ENCODE data around the gene TTLL5. TPM values are rescaled to one million over a fixed set of nuclear protein-coding genes. Genes with fewer than 3 reads are reported as not detected.
A peak's percentile ranks its signal among the peaks of the same experiment; 100 is the strongest.

TTLL5 gene
- polyA plus RNA-seq, 1 experiment: 24.1 TPM

- DNase-seq (ENCODE audit: low read depth, low spot score): no peak
- no peaks in the 10 kb centered on the region; the same call in 1 of the 2 replicates for H3K9me3 ChIP-seq (ENCODE audit: control insufficient read depth, insufficient read depth, low read length)
- H3K27ac ChIP-seq (ENCODE audit: low read depth, low read length): no peak overlapping the region
- H3K27me3 ChIP-seq (ENCODE audit: control insufficient read depth, insufficient read depth, low read length): no peaks in the 10 kb centered on the region
- POLR2A ChIA-PET: no interaction called here
- H3K4me3 ChIP-seq (ENCODE audit: low read depth, low read length): peak overlapping the region; percentile 95
- no peak for TF ChIP-seq CTCF (IDR thresholded peaks at IDR 0.05; ENCODE audit: low read depth, low read length)
- CTCF ChIA-PET: interaction anchor here (0.6 to 1.8 kb wide), 5 partner anchors 8 to 246 kb away, joined by 3 to 27 read pairs (median 4); partner anchors contain the start of gene FLVCR2
Observed at GRCh38 chr14:75660238-75660629, 812 bp upstream of the TTLL5 start.

GRCh38 chr14:75661499-75661814 lies 411 bp downstream of the TTLL5 start:
- Histone ChIP-seq H3K9me3 (ENCODE audit: control insufficient read depth, insufficient read depth, low read length) (no peaks in the 10 kb centered on the region; the same call in 1 of the 2 replicates), H3K27ac (ENCODE audit: low read depth, low read length) (peak overlapping the region; percentile 58), H3K27me3 (ENCODE audit: control insufficient read depth, insufficient read depth, low read length) (no peaks in the 10 kb centered on the region), H3K4me3 (ENCODE audit: low read depth, low read length) (peak overlapping the region; percentile 95)
- POLR2A ChIA-PET: no interaction called here
- no peak for DNase-seq (ENCODE audit: low read depth, low spot score)
- CTCF ChIA-PET: interaction anchor here (0.5 kb wide), 1 partner anchor 690 kb away, joined by 3 read pairs; no protein-coding TSS in a partner anchor
- no peak for TF ChIP-seq CTCF (IDR thresholded peaks at IDR 0.05; ENCODE audit: low read depth, low read length)

- TF ChIP-seq CTCF (IDR thresholded peaks at IDR 0.05; ENCODE audit: low read depth, low read length): no peak
- no peak overlapping the region for H3K27ac ChIP-seq (ENCODE audit: low read depth, low read length)
- no peak for DNase-seq (ENCODE audit: low read depth, low spot score)
- POLR2A ChIA-PET: no interaction called here
- no peaks in the 10 kb centered on the region; the same call in 1 of the 2 replicates for H3K9me3 ChIP-seq (ENCODE audit: control insufficient read depth, insufficient read depth, low read length)
- H3K4me3 ChIP-seq (ENCODE audit: low read depth, low read length): no peak overlapping the region
- H3K27me3 ChIP-seq (ENCODE audit: control insufficient read depth, insufficient read depth, low read length): no peaks in the 10 kb centered on the region
- CTCF ChIA-PET: interaction anchor here (0.9 to 1.5 kb wide), 3 partner anchors 9 to 85 kb away, joined by 3 to 6 read pairs (median 6); partner anchors contain the start of gene FLVCR2
Observed at GRCh38 chr14:75662966-75663365, 1.9 kb downstream of the TTLL5 start.

GRCh38 chr14:75667099-75667765 lies 6.2 kb downstream of the TTLL5 start:
- no peak for TF ChIP-seq CTCF (IDR thresholded peaks at IDR 0.05; ENCODE audit: low read depth, low read length)
- Histone ChIP-seq H3K9me3 (ENCODE audit: control insufficient read depth, insufficient read depth, low read length) (no peaks in the 10 kb centered on the region), H3K27me3 (ENCODE audit: control insufficient read depth, insufficient read depth, low read length) (no peaks in the 10 kb centered on the region), H3K27ac (ENCODE audit: low read depth, low read length) (no peak overlapping the region), H3K4me3 (ENCODE audit: low read depth, low read length) (no peak overlapping the region)
- DNase-seq (ENCODE audit: low read depth, low spot score): no peak
- CTCF ChIA-PET: interaction anchor here (0.6 to 1.8 kb wide), 4 partner anchors 13 to 106 kb away, joined by 3 to 5 read pairs (median 4); no protein-coding TSS in a partner anchor
- POLR2A ChIA-PET: no interaction called here

GRCh38 chr14:75672605-75673192 lies 11.7 kb downstream of the TTLL5 start:
- Histone ChIP-seq H3K4me3 (ENCODE audit: low read depth, low read length) (no peak overlapping the region), H3K27ac (ENCODE audit: low read depth, low read length) (no peak overlapping the region), H3K27me3 (ENCODE audit: control insufficient read depth, insufficient read depth, low read length) (no peaks in the 10 kb centered on the region), H3K9me3 (ENCODE audit: control insufficient read depth, insufficient read depth, low read length) (no peaks in the 10 kb centered on the region; the same call in 1 of the 2 replicates)
- no peak for DNase-seq (ENCODE audit: low read depth, low spot score)
- CTCF ChIA-PET: interaction anchor here (1.2 to 1.5 kb wide), 4 partner anchors 15 to 234 kb away, joined by 3 to 8 read pairs (median 4); partner anchors contain the start of gene FLVCR2
- POLR2A ChIA-PET: no interaction called here
- TF ChIP-seq CTCF (IDR thresholded peaks at IDR 0.05; ENCODE audit: low read depth, low read length): no peak
